Activated CD4-positive, alpha-beta memory T cell treated with anti-CD3 and anti-CD28 coated beads for 36 hours (primary cell): ENCODE data around the gene FAM236C. TPM values are rescaled to one million over a fixed set of nuclear protein-coding genes. Genes with fewer than 3 reads are reported as not detected.

Experiments
- total RNA-seq, 2 experiments: library from RNA; stranded (reverse); gene quantifications; one replicate each; pipeline ENCODE4 v1.2.3, GENCODE V29; 2021

Gene FAM236C
- total RNA-seq, 2 experiments from 2014 or later: not detected

Other genes with a start within 250 kb of the FAM236C start
- gene PHKA1, start 198.3 kb upstream of the FAM236C start, total RNA-seq: 1 to 10 TPM; 3.5 to 3.8 TPM
- gene DMRTC1B, start 135.7 kb upstream of the FAM236C start, total RNA-seq: not detected
- gene FAM236B, start 130.0 kb upstream of the FAM236C start, total RNA-seq: not detected
- gene FAM236D, start 104.4 kb upstream of the FAM236C start, total RNA-seq: not detected
- not detected for gene FAM236A, start 25.6 kb downstream of the FAM236C start, total RNA-seq
- not detected for gene DMRTC1, start 31.2 kb downstream of the FAM236C start, total RNA-seq
- gene PABPC1L2B, start 90.3 kb downstream of the FAM236C start, total RNA-seq: not detected
- not detected for gene PABPC1L2A, start 166.9 kb downstream of the FAM236C start, total RNA-seq